Right renal pelvis (tissue), 4 donors: ENCODE data around the gene MRTFA. TPM values are rescaled to one million over a fixed set of nuclear protein-coding genes. Genes with fewer than 3 reads are reported as not detected.
"Not testable (repeated sequence)": the region's sequence is repeated elsewhere in the genome, so short reads cannot be mapped to it uniquely, and the experiment has no call there.

Source experiments
- DNase-seq, 4 donors: peaks; one replicate each; pipeline ENCODE4 v3.0.0-alpha.2; 2013; ENCODE audit warnings: low read depth in 4 of 4, low spot score in 3 of 4, missing footprints in 1 of 4
- polyA plus RNA-seq, 4 donors: library from polyadenylated mRNA; unstranded; fragments of 120-200 nt; gene quantifications; one replicate each; pipeline ENCODE4 v1.2.1, GENCODE V29; 2013; ENCODE audit not compliant: insufficient read length in 4 of 4

The MRTFA gene
- polyA plus RNA-seq, result 10 to 100 TPM; 21.9 to 31.0 (median 24.3) TPM

DNA sequence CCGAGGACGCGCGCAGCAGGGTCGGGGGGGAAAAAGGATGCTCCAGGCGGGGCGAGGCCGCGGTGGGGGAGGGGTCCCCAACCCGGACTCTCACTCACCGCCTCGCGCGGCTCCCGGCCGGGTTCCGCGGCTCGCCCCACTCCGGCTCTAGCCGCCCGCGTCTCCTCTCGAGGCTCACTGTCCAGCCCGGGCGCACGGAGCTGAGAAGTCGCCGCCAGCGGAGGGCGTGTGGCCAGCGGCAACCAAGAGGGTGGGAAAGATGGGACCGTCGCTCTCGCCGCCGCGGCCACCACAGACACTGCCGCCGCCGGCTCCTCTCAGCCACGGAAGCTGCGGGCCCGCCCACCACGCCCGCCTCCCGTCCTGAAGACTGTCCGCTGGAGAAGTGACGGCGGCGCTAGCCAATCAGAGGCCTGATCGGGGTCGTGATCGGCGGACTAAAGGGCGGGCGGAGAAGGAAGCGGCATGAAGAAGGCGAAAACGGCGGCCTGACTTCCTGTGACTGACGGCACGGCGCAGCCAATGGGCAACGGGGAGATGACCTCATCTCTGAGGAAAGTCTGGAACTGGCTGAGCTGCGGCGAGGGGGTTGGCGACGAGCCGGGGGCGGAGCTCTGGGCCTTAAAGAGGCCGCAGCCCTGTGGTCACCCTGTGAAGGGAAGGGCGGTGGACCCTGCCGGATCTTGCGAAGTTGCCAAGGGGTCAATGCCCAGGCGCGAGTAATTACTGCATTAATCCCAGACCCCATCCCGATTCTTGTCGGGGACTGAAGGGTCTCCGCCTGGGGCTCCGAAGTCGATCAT is at the start of gene MRTFA:
MRTFA (minus strand) TSS at position 340 of the 803 bp plus-strand sequence.
- peak; percentile 99 to 100 (median 99) for DNase-seq

- DNase-seq, result no peak
Observed at GRCh38 chr22:40685406-40685805, 48.9 kb upstream of the MRTFA start.

DNA sequence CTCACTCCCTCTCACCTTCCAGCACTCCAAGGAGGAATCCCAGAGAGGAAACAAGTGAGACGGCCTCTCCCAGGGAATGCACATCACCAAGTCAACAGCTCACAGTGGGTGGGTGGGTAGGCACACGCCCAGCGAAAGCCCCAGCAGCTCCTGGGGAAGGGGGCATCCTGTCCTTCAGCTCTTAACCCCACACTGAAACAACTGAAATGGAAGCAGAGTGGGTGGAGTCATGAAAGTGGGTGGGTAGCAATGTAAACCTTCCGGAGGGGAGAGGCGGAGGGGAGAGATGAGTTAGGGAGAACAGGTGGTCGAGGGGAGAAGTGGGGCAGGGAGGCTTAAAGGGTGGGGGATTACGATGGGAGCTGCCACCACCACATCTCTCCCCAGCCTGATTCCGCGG is 48.2 kb upstream of the MRTFA start:
- no peak for DNase-seq

DNA sequence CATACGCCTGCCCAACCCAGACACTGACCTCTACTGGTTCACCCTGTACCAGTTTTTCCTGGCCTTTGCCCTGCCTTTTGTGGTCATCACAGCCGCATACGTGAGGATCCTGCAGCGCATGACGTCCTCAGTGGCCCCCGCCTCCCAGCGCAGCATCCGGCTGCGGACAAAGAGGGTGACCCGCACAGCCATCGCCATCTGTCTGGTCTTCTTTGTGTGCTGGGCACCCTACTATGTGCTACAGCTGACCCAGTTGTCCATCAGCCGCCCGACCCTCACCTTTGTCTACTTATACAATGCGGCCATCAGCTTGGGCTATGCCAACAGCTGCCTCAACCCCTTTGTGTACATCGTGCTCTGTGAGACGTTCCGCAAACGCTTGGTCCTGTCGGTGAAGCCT is 44.9 kb upstream of the MRTFA start:
- DNase-seq, result no peak

- DNase-seq, result no peak
Observed at GRCh38 chr22:40680819-40681183, 44.3 kb upstream of the MRTFA start.

- DNase-seq, result no peak
Observed at GRCh38 chr22:40679964-40680818, 43.7 kb upstream of the MRTFA start.

- no peak for DNase-seq
Observed at GRCh38 chr22:40679249-40679963, 42.9 kb upstream of the MRTFA start, which contains the start of gene MCHR1. Gene MCHR1, plus strand, starts transcription at chr22:40679484. Its CDS starts 169 bp downstream, at chr22:40679653.

GRCh38 chr22:40678493-40679248 is 42.2 kb upstream of the MRTFA start:
- no peak for DNase-seq

GRCh38 chr22:40676644-40677043 is 40.1 kb upstream of the MRTFA start:
- no peak for DNase-seq

- not testable (repeated sequence) for DNase-seq
Observed at GRCh38 chr22:40676166-40676565, 39.6 kb upstream of the MRTFA start.

GRCh38 chr22:40674274-40674673 is 37.8 kb upstream of the MRTFA start:
- DNase-seq, result no peak

DNA sequence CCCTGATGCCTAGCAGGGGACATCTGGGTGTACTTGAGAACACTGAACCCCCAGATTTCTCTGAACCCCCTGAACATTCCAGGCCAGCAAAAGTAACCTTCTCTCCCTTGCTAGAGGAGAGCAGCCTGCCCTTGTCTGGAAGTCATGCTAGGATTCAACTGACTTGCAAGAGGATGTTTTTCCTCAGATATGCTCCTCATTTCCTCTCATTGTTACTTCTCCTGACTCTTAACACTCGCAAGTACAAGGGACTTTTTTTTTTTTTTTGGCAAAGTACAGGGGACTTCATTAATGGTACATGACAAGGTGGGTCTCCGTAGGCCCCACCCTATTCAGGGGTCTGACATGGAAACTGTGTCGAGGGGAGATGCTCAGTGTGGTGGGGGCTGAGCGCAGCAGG is 36.5 kb upstream of the MRTFA start:
- DNase-seq, result no peak

- no peak for DNase-seq
Observed at GRCh38 chr22:40671796-40672360, 35.4 kb upstream of the MRTFA start.

DNA sequence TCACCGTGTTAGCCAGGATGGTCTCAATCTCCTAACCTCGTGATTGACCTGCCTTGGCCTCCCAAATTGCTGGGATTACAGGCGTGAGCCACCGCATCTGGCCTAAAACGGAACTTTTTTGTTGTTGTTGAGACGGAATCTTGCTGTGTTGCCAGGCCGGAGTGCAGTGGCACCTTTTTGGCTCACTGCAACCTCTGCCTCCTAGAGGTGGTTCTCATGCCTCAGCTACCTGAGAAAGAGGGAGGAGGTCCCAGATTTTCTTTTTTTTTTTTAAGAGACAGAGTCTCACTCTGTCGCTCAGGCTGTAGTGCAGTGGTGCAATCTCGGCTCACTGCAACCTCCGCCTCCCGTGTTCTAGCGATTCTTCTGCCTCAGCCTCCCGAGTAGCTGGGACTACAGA is 34.9 kb upstream of the MRTFA start:
- no peak for DNase-seq

- no peak for DNase-seq
Observed at GRCh38 chr22:40670058-40670457, 33.5 kb upstream of the MRTFA start.

DNA sequence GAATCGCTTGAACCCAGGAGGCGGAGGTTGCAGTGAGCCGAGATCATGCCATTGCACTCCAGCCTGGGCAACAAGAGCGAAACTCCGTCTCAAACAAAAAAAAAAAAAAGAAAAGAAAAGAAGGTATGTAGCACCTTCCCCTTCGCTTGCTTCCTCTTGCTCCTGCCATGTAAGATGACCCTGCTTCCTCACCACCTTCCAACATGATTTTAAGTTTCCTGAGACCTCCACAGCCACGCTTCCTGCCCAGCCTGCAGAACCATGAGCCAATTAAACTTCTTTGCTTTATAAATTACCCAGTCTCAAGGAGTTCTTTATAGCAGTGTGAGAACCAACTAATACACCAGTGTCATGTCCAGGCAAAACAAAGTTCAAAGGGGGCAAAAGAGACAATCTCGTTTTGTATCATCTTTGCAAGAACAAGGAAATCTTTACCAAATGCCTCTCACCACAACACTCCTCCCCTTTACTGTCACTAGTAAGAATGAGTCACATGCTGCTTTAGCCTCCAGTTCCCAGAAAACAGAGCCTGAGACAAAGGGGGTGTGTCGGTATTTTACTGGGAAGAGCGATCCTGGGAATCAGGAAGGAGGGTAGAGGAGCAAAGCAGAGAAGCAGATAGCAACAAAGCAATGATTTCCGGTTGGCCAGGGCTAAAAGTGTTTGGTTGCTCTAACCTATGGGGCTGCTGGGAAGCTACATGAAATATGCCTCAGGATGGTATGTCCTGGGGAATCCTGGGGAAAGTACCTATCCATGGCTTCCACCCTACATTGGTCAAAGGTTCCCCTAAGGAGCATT is 32.3 kb upstream of the MRTFA start:
- DNase-seq, result no peak

DNA sequence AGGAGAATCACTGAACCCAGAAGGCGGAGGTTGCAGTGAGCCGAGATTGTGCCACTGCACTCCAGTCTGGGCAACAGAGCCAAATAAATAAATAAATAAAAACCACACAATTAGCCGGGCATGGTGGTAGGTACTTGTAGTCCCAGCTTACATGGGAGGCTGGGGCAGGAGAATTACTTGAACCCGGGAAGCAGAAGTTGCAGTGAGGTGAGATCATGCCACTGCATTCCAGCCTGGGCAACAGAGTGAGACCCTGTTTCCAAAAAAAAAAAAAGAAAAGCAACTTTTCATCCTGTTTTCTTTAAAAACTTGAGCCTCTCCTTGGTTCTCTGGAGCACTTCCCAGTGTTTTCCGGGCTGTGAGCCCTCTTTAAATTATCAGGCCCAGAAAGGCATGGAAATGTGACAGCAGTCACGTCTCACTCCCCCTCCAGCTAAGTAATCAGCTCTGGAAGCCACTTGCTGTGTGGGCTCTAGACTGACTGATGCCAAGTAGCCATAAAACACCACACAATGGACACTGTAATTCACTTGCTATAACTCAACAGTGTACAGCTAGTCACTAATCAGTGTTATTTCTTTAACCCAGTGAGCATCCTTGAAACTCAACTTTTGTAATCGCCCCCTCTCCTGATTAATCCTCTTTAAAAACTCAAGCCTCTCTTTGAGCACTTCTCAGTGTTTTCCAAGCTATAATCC is 29.8 kb upstream of the MRTFA start:
- DNase-seq, result peak in 2 of 4 donors; percentile 46 to 72

DNA sequence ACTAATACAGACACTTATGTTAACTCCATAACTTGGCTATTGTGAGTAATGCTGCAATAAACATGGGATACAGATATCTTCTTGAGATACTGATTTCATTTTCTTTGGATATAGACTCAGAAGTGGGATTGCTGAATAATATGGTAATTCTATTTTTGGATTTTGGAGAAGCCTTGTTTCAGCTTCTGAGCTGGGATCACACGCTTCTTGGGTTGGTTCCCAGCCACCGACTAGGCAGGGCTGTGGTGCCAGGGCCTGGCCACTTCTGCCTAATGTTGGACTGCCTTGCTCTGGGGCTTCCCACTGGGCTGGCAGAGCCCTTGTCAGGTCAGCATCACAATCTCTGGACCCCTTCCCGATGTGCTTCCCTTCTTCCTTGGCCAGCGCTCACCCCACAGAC is 28.8 kb upstream of the MRTFA start:
- no peak for DNase-seq
